ENCODE data around the gene C17orf107.

C17orf107 gene

GRCh38 chr17:4877089-4877488 lies 22.2 kb upstream of the C17orf107 start:
- no peak for DNase-seq

DNA sequence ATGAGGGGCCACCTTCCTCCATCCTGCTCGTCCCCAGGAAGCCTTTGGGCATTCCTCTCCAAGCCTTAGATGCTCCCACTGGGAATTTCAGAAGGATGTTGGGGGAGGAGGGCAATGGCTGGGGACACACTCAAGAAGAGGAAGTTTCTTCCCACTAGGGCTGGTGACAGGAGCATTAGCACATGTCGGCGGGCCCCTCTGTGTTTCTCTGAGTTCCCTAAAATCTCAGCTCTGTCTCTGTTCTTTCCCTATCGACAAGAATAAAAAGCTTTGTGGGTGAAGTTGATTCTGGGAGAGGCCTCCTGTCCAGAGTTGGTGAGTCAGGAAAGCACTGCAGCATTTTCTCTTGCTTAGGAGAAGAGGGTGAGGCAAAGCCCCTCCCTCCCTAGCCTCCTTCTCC lies 19.7 kb upstream of the C17orf107 start:
- DNase-seq = no peak

- no peak for DNase-seq
These were observed 18.5 kb upstream of the C17orf107 start for GRCh38 chr17:4880857-4881256.

DNA sequence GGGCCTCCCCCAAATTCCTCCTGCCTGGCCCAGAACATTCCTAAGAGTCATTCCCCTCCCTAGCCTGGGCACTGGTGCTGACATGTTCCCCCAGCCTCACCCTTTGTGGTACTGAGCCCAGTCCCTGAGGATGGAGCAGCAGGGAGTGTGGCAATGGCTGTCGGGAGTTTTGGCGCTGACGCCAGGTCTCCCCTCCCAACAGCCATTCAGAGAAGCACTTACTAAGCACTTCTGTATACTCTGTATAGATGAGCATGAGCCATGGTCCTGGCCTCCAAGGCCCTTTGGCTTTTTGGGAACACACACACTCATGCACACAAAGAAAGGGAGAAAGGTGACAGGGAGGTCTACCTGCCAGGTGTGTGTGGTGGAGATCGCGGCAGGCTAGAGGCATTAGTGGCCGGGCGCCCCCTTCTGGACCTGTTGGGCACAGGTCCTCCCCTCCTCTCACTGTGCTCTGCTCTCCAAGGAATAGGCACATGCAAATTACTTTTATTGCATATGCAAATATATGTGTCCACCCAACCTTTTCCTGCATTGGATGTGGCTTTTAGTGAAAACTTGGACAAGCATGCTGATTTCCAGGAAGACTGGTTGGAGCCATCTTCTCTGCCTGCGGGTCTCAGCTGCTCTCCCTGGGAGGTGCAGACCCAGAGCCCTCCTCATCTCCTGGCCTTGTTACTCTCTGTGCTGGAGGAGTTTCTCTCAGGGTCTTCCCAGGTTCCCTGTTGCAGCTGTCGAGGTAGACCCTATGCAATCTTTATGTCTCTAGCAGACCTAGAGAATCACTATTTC lies 17.4 kb upstream of the C17orf107 start:
- no peak for DNase-seq

DNA sequence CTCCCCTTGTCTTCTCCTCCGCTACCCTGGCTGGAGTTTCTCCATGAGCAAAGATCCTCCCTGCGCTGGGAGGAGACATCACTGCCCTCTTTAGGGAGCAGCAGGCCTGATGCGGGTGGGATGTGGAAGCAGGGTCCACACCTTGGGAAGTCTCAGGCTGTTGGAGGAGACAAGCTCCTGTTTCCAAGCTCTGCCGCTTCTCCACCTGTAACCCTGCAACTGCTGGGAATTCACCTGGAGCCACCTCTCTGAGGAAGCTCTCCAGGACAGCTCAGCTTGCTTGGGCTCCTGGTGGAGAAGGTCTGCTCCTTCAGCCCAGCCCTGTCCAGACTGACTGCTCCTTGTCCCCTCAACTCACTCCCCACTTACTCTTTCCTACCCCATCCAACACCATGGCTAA lies 14.8 kb upstream of the C17orf107 start:
- no peak for DNase-seq

- DNase-seq = no peak
These were observed 12.5 kb upstream of the C17orf107 start for GRCh38 chr17:4886830-4887229.

- no peak for DNase-seq
These were observed 11.8 kb upstream of the C17orf107 start for GRCh38 chr17:4887581-4887980.

DNA sequence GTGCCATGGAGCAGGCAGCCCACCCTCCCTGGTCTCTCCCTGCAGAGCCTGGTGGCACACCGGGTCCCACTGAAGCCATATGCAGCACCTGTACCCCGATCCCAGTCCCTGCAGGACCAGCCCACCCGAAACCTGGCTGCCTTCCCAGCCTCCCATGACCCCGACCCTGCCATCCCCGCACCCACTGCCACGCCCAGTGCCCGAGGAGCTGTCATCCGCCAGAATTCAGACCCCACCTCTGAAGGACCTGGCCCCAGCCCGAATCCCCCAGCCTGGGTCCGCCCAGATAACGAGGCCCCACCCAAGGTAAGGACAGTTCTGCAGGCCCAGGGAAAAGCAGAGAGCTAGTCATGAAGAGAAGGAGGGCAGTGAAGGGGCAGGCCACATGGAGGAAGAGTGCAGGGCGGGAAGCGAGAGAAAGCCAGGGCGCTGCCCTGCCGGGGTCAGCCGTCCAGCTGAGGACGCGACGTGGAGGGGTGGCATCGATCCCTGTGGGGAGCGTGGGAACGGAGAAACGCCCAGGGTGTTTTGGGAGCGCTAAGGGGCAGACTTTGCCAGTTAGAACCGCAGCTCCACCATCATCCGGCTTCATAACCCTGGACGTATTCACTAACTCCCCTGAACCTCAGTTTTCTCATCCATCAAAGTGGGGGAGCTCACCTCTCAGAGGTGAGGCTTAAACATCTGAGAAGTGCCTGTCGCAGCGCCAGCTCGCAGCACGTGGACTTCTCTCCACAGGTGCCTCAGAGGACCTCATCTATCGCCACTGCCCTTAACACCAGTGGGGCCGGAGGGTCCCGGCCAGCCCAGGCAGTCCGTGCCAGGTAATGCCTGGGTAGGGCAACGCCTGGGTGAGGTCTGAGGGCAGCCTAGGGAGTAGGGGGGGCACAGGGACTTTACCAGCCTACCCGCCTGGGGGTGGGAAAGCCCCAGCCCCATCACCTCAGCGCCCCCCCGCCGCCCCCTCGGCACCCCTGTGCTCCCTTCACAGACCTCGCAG lies 7.6 kb upstream of the C17orf107 start:
- no peak for DNase-seq

- DNase-seq = no peak
These were observed 6.7 kb upstream of the C17orf107 start for GRCh38 chr17:4892499-4893221.

DNA sequence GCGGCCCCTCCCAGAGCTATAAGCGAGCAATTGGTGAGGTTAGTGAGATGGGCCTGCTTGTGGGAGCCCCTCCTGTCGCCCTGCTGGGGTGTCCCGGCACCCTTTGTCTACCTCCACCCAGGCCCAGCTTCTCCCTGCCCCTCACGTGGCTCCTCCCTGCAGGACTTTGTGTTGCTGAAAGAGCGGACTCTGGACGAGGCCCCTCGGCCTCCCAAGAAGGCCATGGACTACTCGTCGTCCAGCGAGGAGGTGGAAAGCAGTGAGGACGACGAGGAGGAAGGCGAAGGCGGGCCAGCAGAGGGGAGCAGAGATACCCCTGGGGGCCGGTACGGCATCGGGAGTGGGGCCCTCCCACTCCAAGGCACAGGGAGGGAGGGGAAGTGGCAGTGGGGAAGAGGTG lies 6.1 kb upstream of the C17orf107 start:
- DNase-seq = no peak

DNA sequence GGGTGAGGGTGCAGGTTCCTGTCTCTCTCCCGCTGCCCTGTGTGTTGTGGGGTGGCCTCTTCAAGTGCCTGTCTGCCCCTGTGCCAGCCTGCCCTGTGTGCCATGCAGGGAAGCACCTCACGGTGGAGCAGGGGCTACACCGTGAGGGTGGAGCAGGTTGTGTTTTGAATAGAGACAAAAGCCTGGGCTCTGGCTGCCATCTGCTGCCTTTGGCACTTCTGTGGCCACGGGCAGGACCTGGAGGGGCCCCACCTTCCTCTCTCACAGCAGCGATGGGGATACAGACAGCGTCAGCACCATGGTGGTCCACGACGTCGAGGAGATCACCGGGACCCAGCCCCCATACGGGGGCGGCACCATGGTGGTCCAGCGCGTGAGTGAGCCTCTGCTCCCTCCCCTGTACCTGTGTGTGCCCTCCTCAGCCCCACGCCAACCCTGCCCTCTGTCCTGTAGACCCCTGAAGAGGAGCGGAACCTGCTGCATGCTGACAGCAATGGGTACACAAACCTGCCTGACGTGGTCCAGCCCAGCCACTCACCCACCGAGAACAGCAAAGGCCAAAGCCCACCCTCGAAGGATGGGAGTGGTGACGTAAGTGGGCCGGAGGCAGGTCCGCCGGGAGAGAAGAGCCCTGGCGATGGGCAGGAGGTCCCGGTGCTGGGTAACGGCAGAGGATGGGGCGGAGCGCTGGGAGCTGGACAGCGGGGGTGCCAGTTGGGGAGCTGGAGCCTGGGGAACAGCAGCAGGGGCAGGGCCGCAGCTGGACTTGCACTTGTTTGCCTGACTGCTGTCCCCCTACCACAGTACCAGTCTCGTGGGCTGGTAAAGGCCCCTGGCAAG lies 5.4 kb upstream of the C17orf107 start:
- DNase-seq = peak; percentile 62

DNA sequence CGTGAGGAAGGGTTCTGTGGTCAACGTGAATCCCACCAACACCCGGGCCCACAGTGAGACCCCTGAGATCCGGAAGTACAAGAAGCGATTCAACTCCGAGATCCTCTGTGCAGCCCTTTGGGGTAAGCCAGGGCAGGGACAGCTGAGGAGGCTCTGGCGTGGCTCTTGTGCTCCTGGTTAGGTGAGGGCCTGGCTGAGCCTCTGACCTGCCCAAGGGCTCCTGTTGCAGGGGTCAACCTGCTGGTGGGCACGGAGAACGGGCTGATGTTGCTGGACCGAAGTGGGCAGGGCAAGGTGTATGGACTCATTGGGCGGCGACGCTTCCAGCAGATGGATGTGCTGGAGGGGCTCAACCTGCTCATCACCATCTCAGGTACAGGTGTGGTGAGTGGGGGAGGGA lies 4.2 kb upstream of the C17orf107 start:
- no peak for DNase-seq

- no peak for DNase-seq
These were observed 3.5 kb upstream of the C17orf107 start for GRCh38 chr17:4895657-4896331.

GRCh38 chr17:4896332-4897197 lies 2.8 kb upstream of the C17orf107 start:
- DNase-seq = no peak

GRCh38 chr17:4897198-4897687 lies 2.1 kb upstream of the C17orf107 start:
- no peak for DNase-seq

- no peak for DNase-seq
These were observed 1.6 kb upstream of the C17orf107 start for GRCh38 chr17:4897785-4898184.

DNA sequence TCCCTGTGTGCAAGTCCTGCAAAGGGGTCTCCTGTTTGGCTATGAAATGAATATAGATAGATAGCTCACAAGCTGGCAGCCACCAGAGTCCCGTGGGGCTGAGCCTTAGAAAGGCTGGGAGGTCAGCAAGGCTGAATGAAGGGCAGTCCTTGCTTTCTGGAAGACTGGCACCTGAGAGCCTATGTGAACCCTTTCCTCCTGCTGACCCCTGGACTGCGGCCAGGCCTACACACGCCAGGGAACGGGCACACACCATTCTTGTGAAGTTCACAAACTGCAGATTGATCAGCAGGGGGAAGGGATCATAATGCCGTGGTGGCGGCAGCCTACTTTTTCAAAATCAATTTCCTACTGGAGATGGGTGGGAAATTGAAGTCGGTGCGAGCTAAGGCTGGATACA lies 985 bp upstream of the C17orf107 start:
- no peak for DNase-seq

DNA sequence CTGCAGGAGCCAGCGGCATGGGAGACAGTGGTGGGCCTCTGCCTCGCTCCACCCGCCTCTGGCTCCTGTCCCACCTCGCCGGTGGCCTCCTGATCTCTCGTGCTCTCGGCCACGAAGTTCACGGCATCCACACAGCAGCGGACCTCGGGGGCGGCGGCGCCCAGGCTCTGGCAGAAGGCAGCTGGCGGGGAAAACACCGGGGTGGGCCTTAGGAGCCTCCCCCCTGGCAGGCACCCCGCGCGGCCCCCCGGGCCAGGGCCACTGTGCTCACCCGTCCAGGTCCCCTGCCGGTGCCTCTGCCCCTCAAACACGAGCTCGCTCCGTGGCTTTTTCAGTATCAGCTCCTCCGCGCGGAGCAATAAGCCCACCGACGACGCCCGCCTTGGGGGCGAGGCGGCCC lies 409 bp upstream of the C17orf107 start:
- DNase-seq = no peak

- no peak for DNase-seq
These were observed 1.1 kb downstream of the C17orf107 start for GRCh38 chr17:4900231-4901107.
